Neural cell (in vitro differentiated cells): ENCODE measurements around the gene MEP1A.

Source experiments
- CTCF ChIP-seq: fragments of 450-650 bp; IDR thresholded peaks from 2 replicates; pipeline ENCODE4 v1.5.1; 2014; ENCODE audit warnings: antibody characterized with exemption, mild to moderate bottlenecking, moderate library complexity; ENCODE audit not compliant: poor library complexity, severe bottlenecking
- EP300 ChIP-seq: fragments of 450-650 bp; conservative IDR thresholded peaks from 2 replicates; pipeline ENCODE4 v1.6.1; 2014; ENCODE audit warnings: antibody characterized with exemption, mild to moderate bottlenecking, moderate library complexity; ENCODE audit not compliant: poor library complexity, severe bottlenecking
- POLR2AphosphoS5 ChIP-seq: IDR thresholded peaks from 2 replicates; pipeline ENCODE4 v1.6.1; 2012
- RAD21 ChIP-seq: fragments of 450-650 bp; conservative IDR thresholded peaks from 2 replicates; pipeline ENCODE4 v1.6.1; 2014; ENCODE audit warnings: antibody characterized with exemption, mild to moderate bottlenecking, moderate library complexity
- SMC3 ChIP-seq: fragments of 450-650 bp; conservative IDR thresholded peaks from 2 replicates; pipeline ENCODE4 v1.6.1; 2014; ENCODE audit warnings: antibody characterized with exemption, mild to moderate bottlenecking, moderate library complexity; ENCODE audit not compliant: poor library complexity

DNA sequence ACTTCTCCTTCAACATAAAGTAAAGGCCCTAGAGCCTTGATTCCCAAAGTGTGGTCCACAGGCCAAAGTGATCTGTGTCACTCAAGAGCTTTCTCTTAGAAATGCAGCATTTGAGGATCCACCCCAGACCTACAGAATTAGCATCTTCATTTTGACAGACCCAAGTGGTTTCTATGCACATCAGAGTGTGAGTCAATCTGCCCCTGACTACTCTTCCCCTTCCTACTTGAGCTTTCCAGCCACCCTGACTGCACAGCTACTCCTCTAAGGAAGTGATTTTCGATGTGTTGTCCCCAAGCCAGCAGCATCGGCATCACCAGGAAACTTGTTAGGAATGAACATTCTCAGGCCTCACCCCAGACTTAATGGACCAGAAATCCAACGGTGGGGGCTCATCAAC lies 2.6 kb downstream of the MEP1A start:
- no peak for TF ChIP-seq EP300
- TF ChIP-seq POLR2AphosphoS5, result no peak
- no peak for TF ChIP-seq CTCF
- TF ChIP-seq RAD21, result no peak
- no peak for TF ChIP-seq SMC3
